AG04449 (cell line): ENCODE data around the gene LRRC46.

Source experiments
- CTCF ChIA-PET: fragments of 350-600 bp; formaldehyde crosslinking; extraction: SDS; loops from one replicate; lab custom pipeline; 2021; ENCODE audit warnings: antibody characterized with exemption; lab: Yijun Ruan, JAX
- POLR2A ChIA-PET: fragments of 400-600, 350-600 bp; formaldehyde crosslinking; extraction: SDS; loops from one replicate; lab custom pipeline; 2020; ENCODE audit warnings: antibody characterized with exemption, inconsistent platforms; lab: Yijun Ruan, JAX
- DNase-seq: peaks from one replicate; pipeline ENCODE4 v3.0.0-alpha.2; 2010; ENCODE audit warnings: low read depth, low spot score
- H3K4me3 ChIP-seq: 2 replicates; pipeline ENCODE4 v1.5.1; 2011; ENCODE audit warnings: low read depth, mild to moderate bottlenecking, control low read depth, low read length
- TF ChIP-seq, protein P1 (sequence below): IDR thresholded peaks from one replicate; pipeline ENCODE4 v1.5.1; 2011; ENCODE audit warnings: mild to moderate bottlenecking, moderate library complexity, low read length, control low read depth, inconsistent platforms; ENCODE audit not compliant: insufficient read depth; ENCODE audit errors: missing control alignments

The LRRC46 gene

DNA sequence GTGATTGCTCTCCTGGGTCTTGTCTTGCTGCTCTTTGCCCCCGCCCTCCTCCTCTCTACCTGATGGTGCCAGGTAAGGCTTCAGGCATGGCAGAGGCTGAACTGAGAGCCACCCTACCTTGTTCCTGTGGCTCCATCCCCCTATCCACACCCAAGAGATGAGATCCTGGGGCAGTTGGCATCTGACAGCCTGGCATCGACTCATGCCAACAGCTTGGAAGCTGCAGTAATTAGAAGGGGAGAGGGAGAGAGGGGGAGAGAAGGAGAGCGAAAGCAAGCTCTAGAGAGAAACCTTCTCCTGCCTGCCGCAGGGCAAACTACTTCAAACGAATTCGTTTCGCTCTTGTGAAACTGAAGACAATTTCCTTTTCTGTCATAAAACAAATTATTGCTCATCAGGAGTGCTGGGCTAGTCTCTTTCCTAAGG lies 33.3 kb downstream of the LRRC46 start:
- POLR2A ChIA-PET: no interaction called here
- H3K4me3 ChIP-seq: no peak overlapping the region
- TF ChIP-seq, protein P1, sequence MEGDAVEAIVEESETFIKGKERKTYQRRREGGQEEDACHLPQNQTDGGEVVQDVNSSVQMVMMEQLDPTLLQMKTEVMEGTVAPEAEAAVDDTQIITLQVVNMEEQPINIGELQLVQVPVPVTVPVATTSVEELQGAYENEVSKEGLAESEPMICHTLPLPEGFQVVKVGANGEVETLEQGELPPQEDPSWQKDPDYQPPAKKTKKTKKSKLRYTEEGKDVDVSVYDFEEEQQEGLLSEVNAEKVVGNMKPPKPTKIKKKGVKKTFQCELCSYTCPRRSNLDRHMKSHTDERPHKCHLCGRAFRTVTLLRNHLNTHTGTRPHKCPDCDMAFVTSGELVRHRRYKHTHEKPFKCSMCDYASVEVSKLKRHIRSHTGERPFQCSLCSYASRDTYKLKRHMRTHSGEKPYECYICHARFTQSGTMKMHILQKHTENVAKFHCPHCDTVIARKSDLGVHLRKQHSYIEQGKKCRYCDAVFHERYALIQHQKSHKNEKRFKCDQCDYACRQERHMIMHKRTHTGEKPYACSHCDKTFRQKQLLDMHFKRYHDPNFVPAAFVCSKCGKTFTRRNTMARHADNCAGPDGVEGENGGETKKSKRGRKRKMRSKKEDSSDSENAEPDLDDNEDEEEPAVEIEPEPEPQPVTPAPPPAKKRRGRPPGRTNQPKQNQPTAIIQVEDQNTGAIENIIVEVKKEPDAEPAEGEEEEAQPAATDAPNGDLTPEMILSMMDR: no peak
- CTCF ChIA-PET: interaction anchor here (13.4 to 32.3 kb wide), 2 partner anchors 20 to 22 kb away, joined by 208 to 1547 read pairs; partner anchors contain the start of genes SCRN2 and SP2
- no peak for DNase-seq

GRCh38 chr17:47866941-47867340 lies 35.5 kb downstream of the LRRC46 start:
- CTCF ChIA-PET: interaction anchor here (1.1 to 10.4 kb wide), 3 partner anchors 12 to 26 kb away, joined by 4 to 82 read pairs (median 4); no protein-coding TSS in a partner anchor
- DNase-seq: no peak
- POLR2A ChIA-PET: no interaction called here
- TF ChIP-seq, protein P1: no peak
- no peak overlapping the region for H3K4me3 ChIP-seq

GRCh38 chr17:47867813-47868533 lies 36.5 kb downstream of the LRRC46 start:
- POLR2A ChIA-PET: no interaction called here
- CTCF ChIA-PET: interaction anchor here (1.1 to 10.4 kb wide), 5 partner anchors 13 to 103 kb away, joined by 3 to 82 read pairs (median 4); partner anchors contain the start of gene CDK5RAP3
- H3K4me3 ChIP-seq: no peak overlapping the region
- no peak for DNase-seq
- TF ChIP-seq, protein P1: no peak

DNA sequence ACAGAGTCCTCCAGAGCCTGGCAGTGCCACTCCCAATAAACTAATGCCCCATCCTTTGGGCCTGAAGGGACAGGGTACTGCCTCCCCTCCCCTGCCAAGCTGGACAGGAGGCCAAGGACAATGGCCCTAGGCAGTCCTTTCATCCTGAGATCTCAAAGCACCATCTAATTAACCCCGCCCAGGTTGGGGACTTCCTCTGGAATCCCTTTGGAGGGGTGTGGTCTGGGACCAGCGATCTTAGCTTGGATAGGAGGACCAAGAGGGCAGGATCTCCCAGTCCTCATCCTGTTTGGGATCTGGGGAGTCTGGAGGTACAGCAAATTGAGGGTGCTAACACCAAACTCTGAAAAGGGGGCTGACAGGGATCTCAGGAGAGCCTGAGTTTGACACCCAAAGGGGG lies 37.6 kb downstream of the LRRC46 start:
- TF ChIP-seq, protein P1: no peak
- H3K4me3 ChIP-seq: no peak overlapping the region
- no peak for DNase-seq
- POLR2A ChIA-PET: no interaction called here
- CTCF ChIA-PET: interaction anchor here (1.0 to 10.4 kb wide), 4 partner anchors 16 to 28 kb away, joined by 5 to 82 read pairs (median 8); partner anchors contain the start of gene SCRN2

GRCh38 chr17:47870056-47870455 lies 38.6 kb downstream of the LRRC46 start:
- ChIA-PET POLR2A (no interaction called here), CTCF (interaction anchor here (0.7 to 10.4 kb wide), 9 partner anchors 14 to 76 kb away, joined by 3 to 82 read pairs (median 5); partner anchors contain the start of genes SCRN2 and SP6)
- no peak for DNase-seq
- no peak overlapping the region for H3K4me3 ChIP-seq
- TF ChIP-seq, protein P1: no peak

DNA sequence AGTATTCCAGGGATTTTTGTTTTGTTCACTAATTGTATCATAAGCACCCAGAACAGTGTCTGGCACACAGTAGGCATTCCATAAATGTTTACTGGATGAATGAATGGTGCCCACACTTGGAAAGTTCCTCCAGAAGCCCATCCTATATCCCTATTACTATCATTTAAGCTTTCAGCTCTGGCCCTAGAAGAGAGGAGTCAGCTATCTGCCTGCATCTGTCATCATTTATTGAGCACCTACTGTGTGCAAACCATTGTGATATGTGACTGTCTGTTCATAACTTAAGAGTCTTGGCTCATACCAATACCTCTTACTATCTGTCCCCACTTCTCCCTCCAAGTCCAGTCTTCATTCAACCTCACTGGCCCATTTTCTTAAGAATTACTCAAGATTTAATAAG lies 39.6 kb downstream of the LRRC46 start:
- TF ChIP-seq, protein P1: no peak
- no peak for DNase-seq
- H3K4me3 ChIP-seq: no peak overlapping the region
- ChIA-PET POLR2A (interaction anchor here (0.6 to 1.0 kb wide), 2 partner anchors 17 to 100 kb away, joined by 3 read pairs; partner anchors contain the start of gene CDK5RAP3), CTCF (interaction anchor here (0.8 to 10.4 kb wide), 7 partner anchors 15 to 30 kb away, joined by 4 to 82 read pairs (median 6); partner anchors contain the start of genes SCRN2 and SP2)
